ENCODE data around the gene SMIM38.

Gene SMIM38

GRCh38 chr11:69114362-69114761 lies 41.4 kb upstream of the SMIM38 start:
- Histone ChIP-seq H3K9ac (ENCODE audit: low read depth, low read length) (no peak overlapping the region), H3K9me3 (ENCODE audit: control insufficient read depth, insufficient read depth, low read length) (no peaks in the 10 kb centered on the region), H3K4me3 (ENCODE audit: low read depth, low read length) (no peak overlapping the region), H3K36me3 (ENCODE audit: control insufficient read depth, insufficient read depth, low read length) (no peaks in the 10 kb centered on the region), H3K4me1 (ENCODE audit: control insufficient read depth, insufficient read depth, low read length) (no peaks in the 10 kb centered on the region), H3K27ac (ENCODE audit: low read depth, low read length) (no peak overlapping the region), H3K27me3 (ENCODE audit: control insufficient read depth, insufficient read depth, low read length) (no peaks in the 10 kb centered on the region)

DNA sequence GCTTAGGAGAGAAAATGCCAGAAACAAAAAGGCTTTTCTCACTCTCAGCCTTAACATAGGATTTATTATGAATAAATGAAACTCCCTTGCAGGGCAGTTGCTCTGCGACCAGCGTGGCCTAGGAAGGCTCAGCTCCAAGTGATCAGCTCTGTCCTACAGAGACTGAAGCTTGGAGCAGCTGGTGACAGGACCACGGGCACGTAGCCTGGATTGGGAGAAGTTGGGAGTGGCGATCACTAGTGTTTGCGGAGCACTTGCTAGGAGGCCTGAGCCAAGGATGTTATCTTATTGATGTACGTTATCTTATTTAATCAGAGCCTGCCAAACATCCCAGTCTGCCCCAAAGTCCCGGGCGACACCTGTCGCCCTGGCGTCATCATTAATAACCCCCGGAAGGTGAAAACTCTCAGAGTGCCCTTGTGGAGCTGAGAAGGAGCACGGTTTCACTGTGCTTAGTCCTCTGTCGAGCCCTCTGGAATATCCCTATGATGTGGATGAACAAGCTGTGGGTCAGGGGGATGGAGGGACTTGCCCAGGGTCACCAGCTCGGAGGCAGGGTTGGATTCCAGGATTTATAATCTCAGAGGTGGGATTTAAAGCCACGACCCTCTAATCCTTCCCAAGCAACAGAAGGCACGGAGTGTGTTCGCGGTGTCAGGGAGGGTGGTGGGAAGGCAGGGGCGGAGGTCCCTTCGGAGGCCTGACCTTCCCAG lies 40.8 kb upstream of the SMIM38 start:
- Histone ChIP-seq H3K36me3 (ENCODE audit: control insufficient read depth, insufficient read depth, low read length) (no peaks in the 10 kb centered on the region), H3K27ac (ENCODE audit: low read depth, low read length) (no peak overlapping the region), H3K4me1 (ENCODE audit: control insufficient read depth, insufficient read depth, low read length) (no peaks in the 10 kb centered on the region), H3K9ac (ENCODE audit: low read depth, low read length) (no peak overlapping the region), H3K4me3 (ENCODE audit: low read depth, low read length) (no peak overlapping the region), H3K9me3 (ENCODE audit: control insufficient read depth, insufficient read depth, low read length) (no peaks in the 10 kb centered on the region), H3K27me3 (ENCODE audit: control insufficient read depth, insufficient read depth, low read length) (no peaks in the 10 kb centered on the region)

DNA sequence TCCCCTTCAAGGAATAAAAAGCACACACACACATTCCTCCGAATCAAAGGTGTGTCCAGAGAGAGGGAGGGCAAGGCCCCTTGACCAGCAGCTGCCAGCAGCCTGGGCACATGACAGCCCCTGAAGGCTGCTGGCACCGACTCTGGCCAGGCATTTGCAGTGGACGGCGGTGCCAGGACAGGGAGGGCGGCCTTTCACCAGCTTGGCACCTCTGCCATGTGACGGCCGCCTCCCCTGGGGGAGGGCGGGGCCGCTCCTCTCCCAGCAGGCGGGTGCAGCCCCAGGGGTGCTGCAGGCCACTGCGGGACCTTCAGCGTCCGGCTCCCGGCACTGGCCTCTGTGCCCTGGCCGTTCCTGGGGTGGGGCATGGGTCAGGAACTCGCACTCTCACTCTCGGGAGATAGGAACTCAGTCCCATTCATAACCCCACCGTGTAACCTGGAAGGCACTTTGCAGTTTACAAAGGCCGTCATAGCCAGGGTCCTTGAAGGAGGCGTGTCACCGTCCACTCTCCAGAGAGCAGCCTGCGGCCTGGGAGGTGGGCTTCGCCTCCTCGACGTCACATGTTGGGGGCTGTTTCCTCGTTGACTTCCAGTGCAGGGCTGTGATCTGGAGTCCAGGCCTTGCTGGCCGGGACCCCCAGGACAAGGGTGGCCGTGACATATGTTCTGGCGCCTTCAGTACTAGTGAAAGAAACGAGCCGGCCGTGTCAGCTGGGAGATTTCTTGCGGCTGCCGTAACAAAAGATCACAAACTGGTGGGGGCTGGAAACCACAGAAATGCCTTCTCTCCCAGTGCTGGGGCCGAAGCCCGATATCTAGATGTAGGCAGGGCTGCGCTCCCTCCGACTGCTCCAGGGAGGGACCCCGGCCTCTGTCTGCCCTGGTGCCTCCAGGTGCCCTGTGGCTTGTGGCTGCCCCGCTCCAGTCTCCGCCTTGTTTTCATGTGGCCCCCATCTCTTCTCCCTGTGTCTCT lies 39.9 kb upstream of the SMIM38 start:
- H3K27ac ChIP-seq (ENCODE audit: low read depth, low read length) = no peak overlapping the region
- H3K36me3 ChIP-seq (ENCODE audit: control insufficient read depth, insufficient read depth, low read length) = no peaks in the 10 kb centered on the region
- no peak overlapping the region for H3K4me3 ChIP-seq (ENCODE audit: low read depth, low read length)

DNA sequence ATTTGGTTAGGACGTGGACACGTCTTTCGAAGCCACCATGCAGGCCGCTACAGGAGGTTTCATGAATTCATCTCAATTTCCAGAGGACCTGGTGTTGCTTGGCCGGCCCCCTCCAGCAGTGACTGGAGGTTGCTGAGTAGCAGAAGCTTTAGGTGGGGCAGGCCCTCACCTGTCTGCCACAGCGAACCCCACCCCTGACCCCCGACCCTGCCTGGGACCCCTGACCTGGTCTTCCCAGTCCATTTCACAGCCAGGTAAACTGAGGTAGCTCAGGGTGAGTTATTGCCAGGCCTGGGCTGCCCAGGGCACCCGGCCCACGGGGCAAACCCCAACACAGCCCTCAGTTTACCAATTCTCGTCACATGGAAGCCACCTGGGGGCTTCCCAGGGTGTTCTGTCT lies 39.1 kb upstream of the SMIM38 start:
- no peak overlapping the region for H3K9ac ChIP-seq (ENCODE audit: low read depth, low read length)
- no peaks in the 10 kb centered on the region for H3K9me3 ChIP-seq (ENCODE audit: control insufficient read depth, insufficient read depth, low read length)
- no peak overlapping the region for H3K27ac ChIP-seq (ENCODE audit: low read depth, low read length)
- no peak overlapping the region for H3K4me3 ChIP-seq (ENCODE audit: low read depth, low read length)
- H3K36me3 ChIP-seq (ENCODE audit: control insufficient read depth, insufficient read depth, low read length) = no peaks in the 10 kb centered on the region
- peaks cover 2% of the 10 kb centered on the region; the same call in 1 of the 2 replicates for H3K4me1 ChIP-seq (ENCODE audit: control insufficient read depth, insufficient read depth, low read length)
- no peaks in the 10 kb centered on the region for H3K27me3 ChIP-seq (ENCODE audit: control insufficient read depth, insufficient read depth, low read length)

More for the DNA sequence above, 39.9 kb upstream of the SMIM38 start:
- no peaks in the 10 kb centered on the region for H3K9me3 ChIP-seq (ENCODE audit: control insufficient read depth, insufficient read depth, low read length)
- no peaks in the 10 kb centered on the region for H3K4me1 ChIP-seq (ENCODE audit: control insufficient read depth, insufficient read depth, low read length)
- no peaks in the 10 kb centered on the region for H3K27me3 ChIP-seq (ENCODE audit: control insufficient read depth, insufficient read depth, low read length)
- no peak overlapping the region for H3K9ac ChIP-seq (ENCODE audit: low read depth, low read length)

- no peak overlapping the region for H3K4me3 ChIP-seq (ENCODE audit: low read depth, low read length)
- no peak overlapping the region for H3K9ac ChIP-seq (ENCODE audit: low read depth, low read length)
- no peaks in the 10 kb centered on the region for H3K27me3 ChIP-seq (ENCODE audit: control insufficient read depth, insufficient read depth, low read length)
- H3K9me3 ChIP-seq (ENCODE audit: control insufficient read depth, insufficient read depth, low read length) = no peaks in the 10 kb centered on the region
- no peak overlapping the region for H3K27ac ChIP-seq (ENCODE audit: low read depth, low read length)
- peaks cover 18% of the 10 kb centered on the region for H3K4me1 ChIP-seq (ENCODE audit: control insufficient read depth, insufficient read depth, low read length)
- no peaks in the 10 kb centered on the region for H3K36me3 ChIP-seq (ENCODE audit: control insufficient read depth, insufficient read depth, low read length)
Observed at GRCh38 chr11:69119190-69119589, 36.5 kb upstream of the SMIM38 start.

DNA sequence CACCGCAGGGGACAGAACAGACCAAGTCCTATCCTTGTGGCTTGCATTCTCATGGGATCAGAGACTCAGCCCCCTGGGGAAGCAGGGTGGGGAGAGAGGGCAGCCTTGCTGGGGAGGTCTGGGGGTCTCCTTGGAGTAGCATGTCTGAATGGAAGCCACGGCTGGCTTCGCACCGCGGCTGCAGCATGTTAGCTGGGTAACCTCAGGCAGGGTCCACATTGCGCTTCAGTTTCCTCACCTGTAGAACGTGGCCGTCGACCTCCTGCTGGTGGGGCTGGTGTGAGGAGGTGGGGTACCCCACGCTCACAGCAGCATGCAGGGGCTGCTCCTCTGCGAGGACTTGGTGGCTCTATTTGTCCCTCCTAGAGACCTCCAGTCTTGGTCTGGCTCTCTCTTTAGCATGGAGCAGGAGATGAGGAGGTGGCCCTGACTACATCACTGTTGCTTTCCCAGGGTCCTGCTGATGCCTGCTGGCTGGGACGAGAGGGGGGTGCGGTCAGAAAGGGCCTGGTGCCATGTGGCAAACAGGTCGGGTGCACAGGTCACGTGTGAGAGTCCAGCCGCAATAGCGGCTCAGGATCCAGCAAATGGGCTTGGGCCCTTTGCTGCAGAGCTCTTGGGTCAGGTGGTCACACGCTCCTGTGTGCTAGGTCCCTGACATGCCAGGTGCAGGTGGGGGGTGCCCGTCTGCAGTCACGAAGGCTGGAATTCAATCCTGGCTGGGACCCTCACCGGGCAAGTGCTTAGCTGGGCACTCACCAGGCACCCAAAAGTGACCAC lies 35.4 kb upstream of the SMIM38 start:
- Histone ChIP-seq H3K4me1 (ENCODE audit: control insufficient read depth, insufficient read depth, low read length) (peaks cover 18% of the 10 kb centered on the region), H3K9me3 (ENCODE audit: control insufficient read depth, insufficient read depth, low read length) (no peaks in the 10 kb centered on the region), H3K36me3 (ENCODE audit: control insufficient read depth, insufficient read depth, low read length) (no peaks in the 10 kb centered on the region), H3K27me3 (ENCODE audit: control insufficient read depth, insufficient read depth, low read length) (no peaks in the 10 kb centered on the region), H3K27ac (ENCODE audit: low read depth, low read length) (no peak overlapping the region), H3K9ac (ENCODE audit: low read depth, low read length) (no peak overlapping the region), H3K4me3 (ENCODE audit: low read depth, low read length) (no peak overlapping the region)

DNA sequence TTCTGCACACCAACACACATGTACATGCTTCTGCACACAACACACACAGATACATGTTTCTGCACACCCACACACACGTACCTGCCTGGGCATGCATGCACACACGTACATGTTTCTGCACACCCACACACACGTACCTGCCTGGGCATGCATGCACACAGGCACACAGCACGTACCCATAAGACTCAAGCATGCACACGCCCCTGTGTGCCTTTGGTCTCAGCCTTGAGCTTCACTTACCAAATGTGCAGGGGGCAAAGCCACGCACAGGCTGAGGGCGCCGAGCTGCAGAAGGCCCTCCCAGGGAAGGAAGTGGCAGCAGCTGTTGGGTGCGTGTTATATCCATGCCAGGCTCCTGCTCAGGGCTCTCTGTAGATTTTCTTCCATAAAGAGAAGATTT lies 34.7 kb upstream of the SMIM38 start:
- Histone ChIP-seq H3K4me1 (ENCODE audit: control insufficient read depth, insufficient read depth, low read length) (peaks cover 18% of the 10 kb centered on the region), H3K9ac (ENCODE audit: low read depth, low read length) (no peak overlapping the region), H3K9me3 (ENCODE audit: control insufficient read depth, insufficient read depth, low read length) (no peaks in the 10 kb centered on the region), H3K4me3 (ENCODE audit: low read depth, low read length) (no peak overlapping the region), H3K36me3 (ENCODE audit: control insufficient read depth, insufficient read depth, low read length) (no peaks in the 10 kb centered on the region), H3K27ac (ENCODE audit: low read depth, low read length) (no peak overlapping the region), H3K27me3 (ENCODE audit: control insufficient read depth, insufficient read depth, low read length) (no peaks in the 10 kb centered on the region)

GRCh38 chr11:69121621-69122325 lies 34.0 kb upstream of the SMIM38 start:
- Histone ChIP-seq H3K9ac (ENCODE audit: low read depth, low read length) (no peak overlapping the region), H3K27me3 (ENCODE audit: control insufficient read depth, insufficient read depth, low read length) (no peaks in the 10 kb centered on the region), H3K4me3 (ENCODE audit: low read depth, low read length) (no peak overlapping the region), H3K9me3 (ENCODE audit: control insufficient read depth, insufficient read depth, low read length) (no peaks in the 10 kb centered on the region), H3K4me1 (ENCODE audit: control insufficient read depth, insufficient read depth, low read length) (peaks cover 18% of the 10 kb centered on the region), H3K36me3 (ENCODE audit: control insufficient read depth, insufficient read depth, low read length) (no peaks in the 10 kb centered on the region), H3K27ac (ENCODE audit: low read depth, low read length) (no peak overlapping the region)

GRCh38 chr11:69122326-69122629 lies 33.5 kb upstream of the SMIM38 start:
- Histone ChIP-seq H3K9ac (ENCODE audit: low read depth, low read length) (no peak overlapping the region), H3K4me3 (ENCODE audit: low read depth, low read length) (no peak overlapping the region), H3K9me3 (ENCODE audit: control insufficient read depth, insufficient read depth, low read length) (no peaks in the 10 kb centered on the region), H3K4me1 (ENCODE audit: control insufficient read depth, insufficient read depth, low read length) (peaks cover 18% of the 10 kb centered on the region), H3K27me3 (ENCODE audit: control insufficient read depth, insufficient read depth, low read length) (no peaks in the 10 kb centered on the region), H3K36me3 (ENCODE audit: control insufficient read depth, insufficient read depth, low read length) (no peaks in the 10 kb centered on the region), H3K27ac (ENCODE audit: low read depth, low read length) (peak overlapping the region; percentile 93)

DNA sequence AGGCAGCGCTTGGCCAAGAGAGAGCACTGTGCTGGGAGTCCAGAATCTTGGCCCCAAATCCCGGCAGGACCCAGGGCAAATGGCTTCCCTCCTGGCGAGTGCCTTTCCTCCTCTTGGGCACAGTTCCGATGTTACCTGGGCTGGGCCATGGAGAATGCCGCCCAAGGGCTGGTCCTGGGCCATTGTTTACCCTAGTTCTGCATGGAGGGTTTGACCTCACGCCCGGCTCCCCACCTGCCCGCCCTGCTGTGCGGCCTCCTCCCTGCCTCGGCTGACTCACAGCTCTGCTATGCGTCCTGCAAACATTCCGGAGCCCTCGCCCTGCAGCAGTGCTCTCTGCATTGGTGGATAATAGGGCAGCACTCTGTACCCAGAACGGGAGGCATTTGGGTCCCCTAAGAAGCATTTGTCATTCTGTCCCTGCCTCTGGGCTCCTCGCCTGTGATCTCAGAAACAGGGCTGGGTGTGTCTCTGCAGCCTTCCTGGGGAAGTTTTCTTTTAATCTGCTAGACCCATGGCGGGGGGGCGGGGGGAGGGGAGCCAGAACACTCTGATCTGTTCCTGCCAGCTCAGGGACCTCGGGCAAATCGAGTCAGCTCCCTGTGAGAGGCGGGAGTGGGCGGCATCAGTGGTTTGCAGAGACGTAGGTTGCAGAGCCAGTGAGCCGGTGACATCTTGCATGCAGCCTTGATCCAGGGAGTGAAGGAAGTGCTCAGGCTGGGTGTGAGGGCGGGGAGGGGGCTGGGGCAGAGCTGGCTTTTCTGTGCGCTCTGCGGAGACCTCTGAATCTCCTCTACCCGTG lies 32.9 kb upstream of the SMIM38 start:
- Histone ChIP-seq H3K27ac (ENCODE audit: low read depth, low read length) (peak overlapping the region; percentile 93), H3K9ac (ENCODE audit: low read depth, low read length) (no peak overlapping the region), H3K36me3 (ENCODE audit: control insufficient read depth, insufficient read depth, low read length) (no peaks in the 10 kb centered on the region), H3K4me1 (ENCODE audit: control insufficient read depth, insufficient read depth, low read length) (peaks cover 18% of the 10 kb centered on the region), H3K9me3 (ENCODE audit: control insufficient read depth, insufficient read depth, low read length) (no peaks in the 10 kb centered on the region), H3K4me3 (ENCODE audit: low read depth, low read length) (peak overlapping the region; percentile 11), H3K27me3 (ENCODE audit: control insufficient read depth, insufficient read depth, low read length) (no peaks in the 10 kb centered on the region)

Data from HUES48 (cell line).